Measurements from ENCODE around the gene REC8. TPM values are rescaled to one million over a fixed set of nuclear protein-coding genes. Genes with fewer than 3 reads are reported as not detected.

Gene REC8
- total RNA-seq, 1 donor = 3.3 TPM

GRCh38 chr14:24123424-24124417 lies 48.2 kb upstream of the REC8 start:
- Histone ChIP-seq H4K20me1 (ENCODE audit: insufficient read depth, low read length) (no peaks in the 10 kb centered on the region), H3K36me3 (ENCODE audit: insufficient read depth, low read length) (peaks cover 42% of the 10 kb centered on the region), H3K27ac (ENCODE audit: low read depth, low read length) (no peak overlapping the region), H3K4me3 (ENCODE audit: insufficient read depth, low read length) (no peak overlapping the region), H3K4me1 (ENCODE audit: insufficient read depth, low read length) (no peaks in the 10 kb centered on the region), H3K27me3 (ENCODE audit: insufficient read depth, low read length) (no peaks in the 10 kb centered on the region), H3K4me2 (ENCODE audit: insufficient read depth, low read length) (no peak overlapping the region), H3K9me3 (ENCODE audit: low read depth, low read length) (no peaks in the 10 kb centered on the region), H3K79me2 (ENCODE audit: insufficient read depth, low read length) (no peaks in the 10 kb centered on the region), H2AFZ (ENCODE audit: low read length) (no peak overlapping the region)
- no peak for DNase-seq (ENCODE audit: insufficient read length, low spot score, missing footprints)
- no peak for TF ChIP-seq CTCF (IDR thresholded peaks at IDR 0.05; ENCODE audit: extremely low read depth, low read depth, low read length)

GRCh38 chr14:24126939-24127338 lies 44.9 kb upstream of the REC8 start:
- Histone ChIP-seq H3K4me2 (ENCODE audit: insufficient read depth, low read length) (no peak overlapping the region), H3K27me3 (ENCODE audit: insufficient read depth, low read length) (no peaks in the 10 kb centered on the region), H4K20me1 (ENCODE audit: insufficient read depth, low read length) (no peaks in the 10 kb centered on the region), H2AFZ (ENCODE audit: low read length) (no peak overlapping the region), H3K27ac (ENCODE audit: low read depth, low read length) (no peak overlapping the region), H3K4me3 (ENCODE audit: insufficient read depth, low read length) (no peak overlapping the region), H3K9me3 (ENCODE audit: low read depth, low read length) (no peaks in the 10 kb centered on the region), H3K79me2 (ENCODE audit: insufficient read depth, low read length) (no peaks in the 10 kb centered on the region), H3K4me1 (ENCODE audit: insufficient read depth, low read length) (no peaks in the 10 kb centered on the region), H3K36me3 (ENCODE audit: insufficient read depth, low read length) (peaks cover 17% of the 10 kb centered on the region)
- TF ChIP-seq CTCF (IDR thresholded peaks at IDR 0.05; ENCODE audit: extremely low read depth, low read depth, low read length) = no peak
- no peak for DNase-seq (ENCODE audit: insufficient read length, low spot score, missing footprints)

GRCh38 chr14:24127673-24128072 lies 44.2 kb upstream of the REC8 start:
- no peak for TF ChIP-seq CTCF (IDR thresholded peaks at IDR 0.05; ENCODE audit: extremely low read depth, low read depth, low read length)

GRCh38 chr14:24129410-24129998 lies 42.4 kb upstream of the REC8 start:
- Histone ChIP-seq H2AFZ (ENCODE audit: low read length) (no peak overlapping the region), H3K27ac (ENCODE audit: low read depth, low read length) (no peak overlapping the region), H3K27me3 (ENCODE audit: insufficient read depth, low read length) (no peaks in the 10 kb centered on the region), H3K4me1 (ENCODE audit: insufficient read depth, low read length) (no peaks in the 10 kb centered on the region), H3K4me2 (ENCODE audit: insufficient read depth, low read length) (no peak overlapping the region), H4K20me1 (ENCODE audit: insufficient read depth, low read length) (no peaks in the 10 kb centered on the region), H3K79me2 (ENCODE audit: insufficient read depth, low read length) (no peaks in the 10 kb centered on the region), H3K4me3 (ENCODE audit: insufficient read depth, low read length) (no peak overlapping the region), H3K9me3 (ENCODE audit: low read depth, low read length) (no peaks in the 10 kb centered on the region), H3K36me3 (ENCODE audit: insufficient read depth, low read length) (no peaks in the 10 kb centered on the region)
- no peak for TF ChIP-seq CTCF (IDR thresholded peaks at IDR 0.05; ENCODE audit: extremely low read depth, low read depth, low read length)
- DNase-seq (ENCODE audit: insufficient read length, low spot score, missing footprints) = no peak

More at GRCh38 chr14:24127673-24128072, 44.2 kb upstream of the REC8 start:
- H3K4me1 ChIP-seq (ENCODE audit: insufficient read depth, low read length) = no peaks in the 10 kb centered on the region
- DNase-seq (ENCODE audit: insufficient read length, low spot score, missing footprints) = no peak
- no peak overlapping the region for H3K27ac ChIP-seq (ENCODE audit: low read depth, low read length)
- no peak overlapping the region for H2AFZ ChIP-seq (ENCODE audit: low read length)
- H3K27me3 ChIP-seq (ENCODE audit: insufficient read depth, low read length) = no peaks in the 10 kb centered on the region
- H3K36me3 ChIP-seq (ENCODE audit: insufficient read depth, low read length) = peaks cover 14% of the 10 kb centered on the region
- H3K4me2 ChIP-seq (ENCODE audit: insufficient read depth, low read length) = no peak overlapping the region
- H3K9me3 ChIP-seq (ENCODE audit: low read depth, low read length) = no peaks in the 10 kb centered on the region
- H3K79me2 ChIP-seq (ENCODE audit: insufficient read depth, low read length) = no peaks in the 10 kb centered on the region
- H4K20me1 ChIP-seq (ENCODE audit: insufficient read depth, low read length) = no peaks in the 10 kb centered on the region
- no peak overlapping the region for H3K4me3 ChIP-seq (ENCODE audit: insufficient read depth, low read length)
